ENCODE data around the gene HGFAC. TPM values are rescaled to one million over a fixed set of nuclear protein-coding genes. Genes with fewer than 3 reads are reported as not detected.

Gene HGFAC
- total RNA-seq, 1 experiment from 2014 or later = 0.37 TPM

GRCh38 chr4:3496021-3496420 lies 54.3 kb downstream of the HGFAC start:
- H3K4me1 ChIP-seq (ENCODE audit: insufficient read depth, low read length) = no peaks in the 10 kb centered on the region
- no peaks in the 10 kb centered on the region for H3K79me1 ChIP-seq (ENCODE audit: insufficient read depth, low read depth, low read length, poor library complexity, severe bottlenecking)
- H3K18ac ChIP-seq (ENCODE audit: insufficient read length, low read depth, low read length) = no peak overlapping the region
- no peaks in the 10 kb centered on the region for H3K23me2 ChIP-seq (ENCODE audit: insufficient read length, low read depth, low read length, poor library complexity, severe bottlenecking)
- H3K27me3 ChIP-seq (ENCODE audit: insufficient read depth, low read length) = peaks cover 19% of the 10 kb centered on the region; the same call in 1 of the 2 replicates
- no peak overlapping the region for H4K5ac ChIP-seq (ENCODE audit: insufficient read length, low read depth, low read length)
- H3K4ac ChIP-seq (ENCODE audit: low read depth, low read length) = no peak overlapping the region
- H3T11ph ChIP-seq (ENCODE audit: low read length) = no peak overlapping the region
- H3K14ac ChIP-seq (ENCODE audit: insufficient read depth, low read length) = no peak overlapping the region
- H2AK5ac ChIP-seq (ENCODE audit: insufficient read length, low read length) = no peak overlapping the region
- H2BK20ac ChIP-seq (ENCODE audit: low read depth, low read length, poor library complexity, severe bottlenecking) = no peak overlapping the region
- Mint-ChIP-seq H3K9me3 (no peaks in the 10 kb centered on the region; a peak in 1 of 5 replicates), H3K27me3 (ENCODE audit: low read depth) (peaks cover 85% of the 10 kb centered on the region), H3K4me1 (peaks cover 12 to 24% of the 10 kb centered on the region in 2 experiments), H3K27ac (no peak overlapping the region), H3K4me3 (no peak overlapping the region), H3K36me3 (ENCODE audit: insufficient read depth in 1 of 3, low read depth in 3 of 3) (no peaks in the 10 kb centered on the region; a peak in 1 of 7 replicates)
- WGBS (ENCODE audit: extremely low coverage, insufficient read length, low lambda C conversion rate) = no CpG with 5 or more reads among the region's 14 CpGs
- H3K27ac ChIP-seq (ENCODE audit: insufficient read length, low read depth, low read length) = no peak overlapping the region
- no peak for DNase-seq
- no peak overlapping the region for H2BK120ac ChIP-seq (ENCODE audit: low read depth, low read length, poor library complexity, severe bottlenecking)
- H3K9me3 ChIP-seq (ENCODE audit: control insufficient read depth, low read depth, low read length) = no peaks in the 10 kb centered on the region
- H2BK12ac ChIP-seq (ENCODE audit: insufficient read length, low read depth, low read length) = no peak overlapping the region
- H3K23ac ChIP-seq (ENCODE audit: insufficient read length, low read depth, low read length) = no peak overlapping the region
- no peak overlapping the region for H2BK15ac ChIP-seq (ENCODE audit: low read depth, low read length)
- H3K79me2 ChIP-seq (ENCODE audit: insufficient read depth, low read length) = no peaks in the 10 kb centered on the region
- no peak overlapping the region for H2BK5ac ChIP-seq (ENCODE audit: insufficient read length, low read length)
- no peak overlapping the region for H2AFZ ChIP-seq (ENCODE audit: low read length)
- no peak overlapping the region for H3K9ac ChIP-seq (ENCODE audit: extremely low read depth, insufficient read length, low read length)
- no peak overlapping the region for H4K8ac ChIP-seq (replicated peaks; ENCODE audit: insufficient read length, low read depth, low read length)
- no peak overlapping the region for H3K56ac ChIP-seq (ENCODE audit: insufficient read length, low read depth, low read length)
- TF ChIP-seq, protein P1, sequence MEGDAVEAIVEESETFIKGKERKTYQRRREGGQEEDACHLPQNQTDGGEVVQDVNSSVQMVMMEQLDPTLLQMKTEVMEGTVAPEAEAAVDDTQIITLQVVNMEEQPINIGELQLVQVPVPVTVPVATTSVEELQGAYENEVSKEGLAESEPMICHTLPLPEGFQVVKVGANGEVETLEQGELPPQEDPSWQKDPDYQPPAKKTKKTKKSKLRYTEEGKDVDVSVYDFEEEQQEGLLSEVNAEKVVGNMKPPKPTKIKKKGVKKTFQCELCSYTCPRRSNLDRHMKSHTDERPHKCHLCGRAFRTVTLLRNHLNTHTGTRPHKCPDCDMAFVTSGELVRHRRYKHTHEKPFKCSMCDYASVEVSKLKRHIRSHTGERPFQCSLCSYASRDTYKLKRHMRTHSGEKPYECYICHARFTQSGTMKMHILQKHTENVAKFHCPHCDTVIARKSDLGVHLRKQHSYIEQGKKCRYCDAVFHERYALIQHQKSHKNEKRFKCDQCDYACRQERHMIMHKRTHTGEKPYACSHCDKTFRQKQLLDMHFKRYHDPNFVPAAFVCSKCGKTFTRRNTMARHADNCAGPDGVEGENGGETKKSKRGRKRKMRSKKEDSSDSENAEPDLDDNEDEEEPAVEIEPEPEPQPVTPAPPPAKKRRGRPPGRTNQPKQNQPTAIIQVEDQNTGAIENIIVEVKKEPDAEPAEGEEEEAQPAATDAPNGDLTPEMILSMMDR (conservative IDR thresholded peaks at IDR 0.05) = no peak
- H4K91ac ChIP-seq (ENCODE audit: insufficient read length, low read depth, low read length) = no peak overlapping the region
- H3K4me2 ChIP-seq (ENCODE audit: insufficient read depth, insufficient read length, low read length) = no peak overlapping the region
- H4K20me1 ChIP-seq (ENCODE audit: control insufficient read depth, insufficient read depth, insufficient read length) = peaks cover 4% of the 10 kb centered on the region

Measured in H9 (cell line).